CD4-positive, CD25-positive, alpha-beta regulatory T cell (primary cell): Measurements from ENCODE around the gene TRIM72. TPM values are rescaled to one million over a fixed set of nuclear protein-coding genes. Genes with fewer than 3 reads are reported as not detected.
"Not testable (repeated sequence)": the region's sequence is repeated elsewhere in the genome, so short reads cannot be mapped to it uniquely, and the experiment has no call there.

Source experiments
- ATAC-seq, 2 donors: fragments of 150-1000 bp; cut with Tn5 transposase; one replicate each; pipeline ENCODE4 v1.10.0; 2021; ENCODE audit warnings: low read depth in 2 of 2, moderate number of reproducible peaks in 2 of 2, moderate library complexity in 1 of 2
- DNase-seq, 3 donors: peaks; one replicate each; pipeline versions ENCODE4 v3.0.0 to v3.0.0-alpha.2; 2012 to 2022; ENCODE audit warnings: mixed read lengths in 1 of 3
- H3K27ac ChIP-seq: one replicate; pipeline ENCODE4 v1.7.0; 2013; ENCODE audit warnings: mild to moderate bottlenecking, low read length; ENCODE audit not compliant: insufficient read depth, poor library complexity, severe bottlenecking
- H3K27me3 ChIP-seq: one replicate; pipeline ENCODE4 v1.7.0; 2013; ENCODE audit warnings: low read length; ENCODE audit not compliant: control insufficient read depth, insufficient read depth
- H3K36me3 ChIP-seq: one replicate; pipeline ENCODE4 v1.7.0; 2013; ENCODE audit warnings: mild to moderate bottlenecking, low read length, moderate library complexity; ENCODE audit not compliant: control insufficient read depth, insufficient read depth
- H3K4me1 ChIP-seq: 2 replicates; pipeline ENCODE4 v1.7.0; 2013; ENCODE audit warnings: mild to moderate bottlenecking, low read length; ENCODE audit not compliant: insufficient read depth, control insufficient read depth, poor library complexity, severe bottlenecking
- H3K4me3 ChIP-seq: one replicate; pipeline ENCODE4 v1.7.0; 2013; ENCODE audit warnings: low read depth, mild to moderate bottlenecking, low read length, moderate library complexity
- H3K9me3 ChIP-seq, 2 experiments: 1 replicate in 1 of 2; 2 replicates in 1 of 2; pipeline ENCODE4 v1.7.0; 2013; ENCODE audit warnings: low read length in 2 of 2, mild to moderate bottlenecking in 1 of 2, moderate library complexity in 1 of 2; ENCODE audit not compliant: control insufficient read depth in 2 of 2
- H3K27ac Mint-ChIP-seq, 3 donors: one replicate each; pipeline ENCODE4 v1.8.0; 2020 to 2022; ENCODE audit warnings: mild to moderate bottlenecking in 3 of 3, mixed read lengths in 3 of 3, moderate library complexity in 2 of 3
- H3K27me3 Mint-ChIP-seq: one replicate; pipeline ENCODE4 v1.8.0; 2022; ENCODE audit warnings: mild to moderate bottlenecking, mixed read lengths
- H3K36me3 Mint-ChIP-seq: one replicate; pipeline ENCODE4 v1.8.0; 2020; ENCODE audit warnings: mixed read lengths
- H3K4me1 Mint-ChIP-seq, 4 donors: one replicate each; pipeline ENCODE4 v1.8.0; 2020 to 2022; ENCODE audit warnings: mixed read lengths in 4 of 4, mild to moderate bottlenecking in 1 of 4
- H3K4me3 Mint-ChIP-seq, 4 donors: one replicate each; pipeline ENCODE4 v1.8.0; 2020 to 2022; ENCODE audit warnings: mild to moderate bottlenecking in 4 of 4, mixed read lengths in 4 of 4, moderate library complexity in 3 of 4
- H3K9me3 Mint-ChIP-seq, 7 donors: one replicate each; pipeline ENCODE4 v1.8.0; 2020 to 2022; ENCODE audit warnings: mixed read lengths in 7 of 7, mild to moderate bottlenecking in 3 of 7, moderate library complexity in 2 of 7
- polyA plus RNA-seq, 4 donors: library from polyadenylated mRNA; unstranded; fragments of 300-500 nt; fragmentation: Illumina TruSeq; gene quantifications; one replicate each; pipeline ENCODE4 v1.2.3, GENCODE V29; 2021
- total RNA-seq: library from RNA; stranded (reverse); gene quantifications from one replicate; pipeline ENCODE4 v1.2.3, GENCODE V29; 2022

TRIM72 gene
- total and polyA plus RNA-seq, 5 donors from 2014 or later, result 0.20 TPM; not detected in 4

DNA sequence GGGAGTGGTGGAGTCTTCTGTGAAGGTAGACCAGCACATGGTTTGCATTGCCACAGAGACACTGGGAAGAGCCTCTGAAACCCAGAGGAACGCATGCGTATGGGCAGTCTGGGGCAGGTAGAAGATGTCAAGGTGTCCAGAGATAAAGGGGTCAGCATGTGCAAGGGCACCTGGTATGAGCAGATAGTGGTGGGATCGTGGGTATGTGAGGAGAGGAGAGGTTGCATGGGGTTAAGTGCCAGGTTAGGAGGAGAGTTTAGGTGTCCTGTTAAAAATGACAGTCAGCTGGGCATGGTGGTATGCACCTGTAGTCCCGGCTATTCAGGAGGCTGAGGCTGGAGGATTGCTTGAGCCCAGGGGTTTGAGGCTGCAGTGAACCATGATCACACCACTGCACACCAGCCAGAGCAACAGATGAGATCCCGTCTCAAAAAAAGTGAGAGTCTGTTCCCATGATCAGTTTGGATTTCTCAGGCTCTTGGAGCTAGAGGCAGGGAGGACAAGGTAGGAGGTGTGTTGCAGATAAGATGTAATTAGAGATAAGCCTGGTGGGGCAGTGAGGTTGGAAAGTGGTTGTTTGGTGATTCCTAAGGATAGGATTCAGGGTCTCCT, 14.4 kb upstream of the TRIM72 start:
- Mint-ChIP-seq H3K4me3 (peak overlapping the region; percentile 24 to 95 (median 52)), H3K9me3 (no peaks in the 10 kb centered on the region), H3K36me3 (peaks cover 20% of the 10 kb centered on the region), H3K27me3 (peaks cover 7% of the 10 kb centered on the region), H3K4me1 (peaks cover 26 to 60% (median 41%) of the 10 kb centered on the region in 4 donors), H3K27ac (peak overlapping the region; percentile 7 to 70 (median 66))
- Histone ChIP-seq H3K27me3 (no peaks in the 10 kb centered on the region), H3K9me3 (no peaks in the 10 kb centered on the region), H3K27ac (no peak overlapping the region), H3K36me3 (peaks cover 24% of the 10 kb centered on the region), H3K4me1 (peaks cover 29% of the 10 kb centered on the region), H3K4me3 (no peak overlapping the region)
- DNase-seq (no peak), ATAC-seq (no peak)

DNA sequence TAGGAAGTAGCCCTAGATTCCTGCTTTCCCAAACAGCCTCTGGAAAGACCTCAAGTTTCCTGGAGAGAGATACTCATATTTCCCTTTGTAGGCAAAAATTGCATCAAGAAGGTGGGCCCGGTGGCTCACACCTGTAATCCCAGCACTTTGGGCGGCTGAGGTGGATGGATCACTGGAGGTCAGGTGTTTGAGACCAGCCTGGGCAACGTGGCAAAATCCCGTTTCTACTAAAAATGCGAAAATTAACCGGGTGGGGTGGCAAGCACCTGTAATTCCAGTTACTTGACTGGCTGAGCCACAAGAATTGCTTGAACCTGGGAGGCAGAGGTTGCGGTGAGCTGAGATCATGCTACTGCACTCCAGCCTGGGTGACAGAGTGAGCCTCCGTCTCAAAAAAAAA, 13.8 kb upstream of the TRIM72 start:
- not testable (repeated sequence) for H3K27me3 ChIP-seq, H3K27ac ChIP-seq, ATAC-seq, H3K4me3 ChIP-seq, DNase-seq, H3K9me3 ChIP-seq, H3K9me3 Mint-ChIP-seq
- H3K36me3 Mint-ChIP-seq, result peaks cover 15% of the 10 kb centered on the region
- peaks cover 18% of the 10 kb centered on the region for H3K36me3 ChIP-seq
- H3K4me1 Mint-ChIP-seq, result peaks cover 21 to 60% (median 42%) of the 10 kb centered on the region in 4 donors
- peak overlapping the region; percentile 24 to 95 (median 76) for H3K4me3 Mint-ChIP-seq
- peaks cover 11% of the 10 kb centered on the region for H3K27me3 Mint-ChIP-seq
- peak overlapping the region in 2 of 3 donors; percentile 7 to 66 for H3K27ac Mint-ChIP-seq
- peaks cover 27% of the 10 kb centered on the region for H3K4me1 ChIP-seq

DNA sequence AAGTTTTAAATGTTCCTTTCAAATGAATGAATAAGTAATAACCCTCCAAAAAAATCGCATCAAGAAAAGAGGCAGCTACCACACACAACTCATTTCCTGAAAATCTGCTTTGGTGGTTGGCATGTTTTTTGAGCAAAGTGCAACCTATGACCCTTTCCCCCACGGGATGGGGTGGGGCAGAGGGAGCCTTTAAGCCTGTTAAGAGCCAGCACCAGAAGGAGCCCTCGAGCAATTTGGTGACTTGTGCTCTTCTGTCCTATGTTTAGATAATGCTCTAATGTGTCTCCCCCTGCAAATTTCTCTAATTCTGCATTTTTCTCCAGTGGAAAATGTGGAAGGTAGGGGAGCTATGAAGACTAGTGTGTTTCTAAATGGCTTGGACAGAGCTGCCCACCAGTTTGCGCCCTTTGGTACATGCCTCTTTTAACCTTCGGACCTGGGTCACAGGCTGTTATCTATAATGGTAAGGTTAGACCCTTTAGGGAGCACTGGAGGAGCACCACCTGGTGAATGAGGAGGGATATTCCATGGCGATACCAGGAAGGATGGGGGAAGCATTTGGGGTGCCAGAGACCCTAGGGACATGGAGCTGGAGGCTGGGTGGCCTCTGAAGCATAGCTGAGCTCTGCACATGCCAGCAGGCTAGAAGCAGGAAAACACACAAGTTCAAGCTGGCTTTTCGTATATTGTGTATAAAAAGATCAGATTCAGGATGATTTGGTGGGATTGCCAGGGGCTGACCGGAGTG, 12.9 kb upstream of the TRIM72 start:
- Histone ChIP-seq H3K4me1 (peaks cover 27% of the 10 kb centered on the region), H3K27ac (no peak overlapping the region), H3K27me3 (no peaks in the 10 kb centered on the region), H3K9me3 (no peaks in the 10 kb centered on the region), H3K4me3 (peak overlapping the region; percentile 58), H3K36me3 (peaks cover 10% of the 10 kb centered on the region)
- peak; percentile 41 to 47 for ATAC-seq
- Mint-ChIP-seq H3K4me3 (peak overlapping the region; percentile 91 to 95 (median 92)), H3K27me3 (peaks cover 11% of the 10 kb centered on the region), H3K9me3 (no peaks in the 10 kb centered on the region), H3K36me3 (peaks cover 11% of the 10 kb centered on the region), H3K27ac (peak overlapping the region; percentile 72 to 90 (median 84)), H3K4me1 (peaks cover 20 to 60% (median 40%) of the 10 kb centered on the region in 4 donors)
- peak in 2 of 3 donors; percentile 53 to 88 for DNase-seq

DNA sequence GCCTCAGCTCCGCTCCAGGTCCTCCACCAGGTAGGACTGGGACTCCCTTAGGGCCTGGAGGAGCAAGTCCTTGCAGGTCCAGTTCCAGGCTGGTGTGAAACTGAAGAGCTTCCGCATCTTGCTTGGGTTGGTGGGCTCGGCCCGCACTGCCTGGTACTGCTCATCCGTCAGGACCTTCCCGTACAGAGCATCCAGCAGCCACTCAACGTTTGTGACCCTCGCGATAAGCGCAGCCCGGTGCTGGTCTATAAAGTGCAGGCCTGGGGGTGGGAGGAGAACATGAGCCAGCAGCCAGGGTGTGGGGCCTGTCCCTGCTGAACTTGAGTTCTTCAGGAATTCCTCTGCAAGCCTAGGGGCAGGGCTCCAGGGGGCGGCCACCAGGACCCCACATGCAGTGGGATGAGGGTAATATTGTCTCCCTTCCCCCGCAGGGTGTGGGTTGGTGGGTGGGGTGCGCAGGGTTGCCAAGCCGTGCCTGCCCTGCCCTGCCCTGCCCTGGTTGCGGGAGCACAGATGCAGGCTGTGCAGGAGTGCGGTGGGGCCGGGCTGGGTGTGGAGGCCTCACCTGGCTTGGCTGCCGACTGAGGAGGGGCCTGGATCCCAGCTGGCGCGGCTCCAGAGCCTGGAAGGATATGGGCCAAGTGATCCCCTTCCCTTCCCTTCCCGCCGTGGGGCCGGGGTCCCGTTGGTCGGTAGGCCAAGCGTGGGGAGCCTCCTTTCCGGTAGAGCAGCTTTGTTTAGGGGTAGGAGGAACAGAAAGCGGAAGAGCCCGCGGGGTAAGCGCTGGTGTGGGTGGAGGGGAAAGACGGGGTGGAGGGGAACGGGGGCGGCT, 12.1 kb upstream of the TRIM72 start:
- peak; percentile 70 to 72 for ATAC-seq
- Histone ChIP-seq H3K27me3 (no peaks in the 10 kb centered on the region), H3K36me3 (peaks cover 4% of the 10 kb centered on the region), H3K4me3 (peak overlapping the region; percentile 59), H3K4me1 (peaks cover 27% of the 10 kb centered on the region), H3K9me3 (no peaks in the 10 kb centered on the region), H3K27ac (no peak overlapping the region)
- peak overlapping the region; percentile 91 to 95 (median 93) for H3K4me3 Mint-ChIP-seq
- peaks cover 7% of the 10 kb centered on the region for H3K36me3 Mint-ChIP-seq
- no peaks in the 10 kb centered on the region for H3K9me3 Mint-ChIP-seq
- H3K27ac Mint-ChIP-seq, result peak overlapping the region; percentile 72 to 86 (median 84)
- peaks cover 20 to 55% (median 38%) of the 10 kb centered on the region in 4 donors for H3K4me1 Mint-ChIP-seq
- DNase-seq, result peak in 2 of 3 donors; percentile 55 to 82
- peaks cover 15% of the 10 kb centered on the region for H3K27me3 Mint-ChIP-seq

DNA sequence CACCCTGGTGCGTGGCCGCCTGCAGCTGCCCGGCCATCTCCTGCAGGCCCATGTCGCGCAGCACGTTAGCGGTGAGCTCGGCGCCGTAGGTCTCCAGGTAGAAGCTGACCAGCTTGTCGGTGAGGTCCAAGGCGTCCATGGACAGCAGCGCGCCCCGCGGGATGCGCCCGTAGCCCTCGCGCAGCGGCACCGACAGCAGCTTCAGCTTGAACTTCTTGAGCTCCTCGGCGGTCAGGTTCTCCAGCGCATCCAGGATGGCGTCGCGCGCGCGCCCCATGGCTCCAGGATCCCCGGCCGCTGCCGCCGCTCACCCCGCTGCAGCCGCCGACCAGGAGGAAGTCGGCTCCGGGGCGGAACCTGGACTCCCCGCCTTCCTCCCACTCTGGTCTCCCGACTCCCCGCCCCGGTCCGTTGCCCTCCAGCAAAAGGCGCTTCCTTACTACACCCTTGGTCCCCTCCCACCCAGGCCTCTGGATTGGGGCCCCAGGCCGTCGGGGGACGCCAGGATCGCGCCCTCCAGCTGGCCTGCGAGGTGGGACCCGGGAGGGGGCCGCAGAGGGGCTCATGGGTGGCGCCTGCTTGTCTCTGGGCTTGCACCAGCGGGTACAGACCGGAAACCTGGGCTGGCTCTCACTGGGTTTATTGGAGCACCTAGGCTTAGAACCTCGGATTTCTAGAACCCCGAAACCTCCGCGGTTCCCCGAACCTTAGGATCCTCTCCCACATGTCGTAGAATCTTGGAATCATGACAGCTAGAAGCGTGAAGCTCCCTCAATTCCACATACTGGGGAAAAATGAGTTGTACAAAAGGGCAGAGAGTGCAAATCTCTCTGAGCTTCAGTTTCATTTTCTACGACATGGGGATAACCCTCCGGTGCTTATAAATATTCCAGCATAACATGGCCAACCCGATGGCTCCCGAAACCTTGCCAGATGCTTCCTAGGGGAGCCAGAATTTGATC, 11.2 kb upstream of the TRIM72 start, which contains the start of gene PYCARD:
PYCARD (minus strand) TSS at position 347 of the 962 bp plus-strand sequence; CDS start at position 277, 70 bp downstream.
- H3K36me3 ChIP-seq, result peaks cover 4% of the 10 kb centered on the region
- peak within 1 kb of the TSS; percentile 91 to 95 (median 93) for H3K4me3 Mint-ChIP-seq
- H3K27me3 ChIP-seq, result no peaks in the 10 kb centered on the region
- peaks cover 21% of the 10 kb centered on the region for H3K27me3 Mint-ChIP-seq
- H3K4me1 ChIP-seq, result peaks cover 27% of the 10 kb centered on the region
- no peaks in the 10 kb centered on the region for H3K9me3 Mint-ChIP-seq
- peaks cover 20 to 53% (median 38%) of the 10 kb centered on the region in 4 donors for H3K4me1 Mint-ChIP-seq
- peak within 1 kb of the TSS; percentile 83 for H3K4me3 ChIP-seq
- H3K36me3 Mint-ChIP-seq, result peaks cover 5% of the 10 kb centered on the region
- H3K27ac ChIP-seq, result no peak within 1 kb of the TSS
- H3K27ac Mint-ChIP-seq, result peak within 1 kb of the TSS; percentile 84 to 88 (median 86)
- no peaks in the 10 kb centered on the region for H3K9me3 ChIP-seq
- ATAC-seq (peak; percentile 21 to 31), DNase-seq (peak in 2 of 3 donors; percentile 22 to 58)

DNA sequence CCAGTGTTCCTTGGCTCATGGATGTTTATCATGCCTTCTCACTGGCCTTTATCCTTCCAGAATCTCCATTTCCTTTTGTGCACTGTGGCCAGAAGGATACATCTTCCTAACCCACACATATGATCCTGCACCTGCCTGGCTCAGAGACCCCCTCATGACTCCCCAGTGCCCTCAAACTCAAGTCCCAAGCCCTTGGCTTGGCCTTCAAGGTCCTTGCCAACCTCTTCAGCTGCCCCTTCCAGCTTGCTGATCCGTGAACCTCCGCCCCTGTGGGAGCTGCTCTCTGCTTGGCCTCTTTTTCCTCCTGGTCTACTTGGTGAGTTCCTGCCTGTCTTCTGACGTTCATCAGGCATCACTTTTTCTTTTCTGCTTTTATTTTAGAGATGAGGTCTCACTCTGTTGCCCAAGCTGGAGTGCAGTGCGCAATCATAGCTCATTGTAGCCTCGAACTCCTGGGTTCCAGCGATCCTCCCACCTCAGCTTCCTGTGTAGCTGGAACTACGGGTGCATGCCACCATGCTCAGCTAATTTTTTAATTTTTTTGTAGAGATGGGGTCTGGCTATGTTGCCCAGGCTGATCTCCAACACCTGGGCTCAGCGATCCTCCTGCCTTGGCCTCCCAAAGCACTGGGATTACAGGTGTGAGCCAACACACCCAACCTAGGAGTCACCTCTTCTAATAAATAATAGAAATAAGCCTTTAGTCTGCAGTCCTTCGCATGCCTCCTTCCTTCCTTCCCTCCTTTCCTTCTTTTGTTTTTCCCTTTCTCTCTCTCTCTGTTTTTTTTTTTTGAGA, 8.8 kb upstream of the TRIM72 start:
- no peaks in the 10 kb centered on the region for H3K36me3 Mint-ChIP-seq
- H3K4me1 ChIP-seq, result peaks cover 27% of the 10 kb centered on the region
- peaks cover 14 to 32% (median 23%) of the 10 kb centered on the region in 4 donors for H3K4me1 Mint-ChIP-seq
- peak overlapping the region in 3 of 4 donors; percentile 34 to 95 (median 82) for H3K4me3 Mint-ChIP-seq
- no peaks in the 10 kb centered on the region for H3K27me3 ChIP-seq
- peak overlapping the region in 2 of 3 donors; percentile 51 to 57 for H3K27ac Mint-ChIP-seq
- ATAC-seq (no peak), DNase-seq (no peak)
- H3K9me3 ChIP-seq, result no peaks in the 10 kb centered on the region
- H3K4me3 ChIP-seq, result no peak overlapping the region
- H3K9me3 Mint-ChIP-seq, result peaks cover 0 to under 1% (median 0%) of the 10 kb centered on the region in 7 donors
- H3K36me3 ChIP-seq, result no peaks in the 10 kb centered on the region
- H3K27me3 Mint-ChIP-seq, result peaks cover 21% of the 10 kb centered on the region
- no peak overlapping the region for H3K27ac ChIP-seq
